ENCODE results near the gene GBE1. TPM values are rescaled to one million over a fixed set of nuclear protein-coding genes. Genes with fewer than 3 reads are reported as not detected.

The GBE1 gene
- total RNA-seq, 3 donors from 2014 or later, result 34.4 to 148 (median 49.8) TPM

- no peaks in the 10 kb centered on the region for H3K36me3 ChIP-seq
- DNase-seq (ENCODE audit: low spot score in 2 of 2), result no peak
- H3K4me1 ChIP-seq, result no peaks in the 10 kb centered on the region
- no peaks in the 10 kb centered on the region for H3K27me3 ChIP-seq
- H3K4me3 ChIP-seq, result no peak overlapping the region
- intact Hi-C loops (cut with DNase I; ENCODE audit: low total_unique reads), result no loop called here
- no peak overlapping the region for H3K27ac ChIP-seq
- TF ChIP-seq POLR2A (IDR thresholded peaks at IDR 0.05) (no peak), CTCF (IDR thresholded peaks at IDR 0.05) (no peak), POLR2AphosphoS5 (IDR thresholded peaks at IDR 0.05) (no peak)
- H3K9me3 ChIP-seq, result no peaks in the 10 kb centered on the region
Measured at GRCh38 chr3:81545572-81545971, 215.9 kb downstream of the GBE1 start.

DNA sequence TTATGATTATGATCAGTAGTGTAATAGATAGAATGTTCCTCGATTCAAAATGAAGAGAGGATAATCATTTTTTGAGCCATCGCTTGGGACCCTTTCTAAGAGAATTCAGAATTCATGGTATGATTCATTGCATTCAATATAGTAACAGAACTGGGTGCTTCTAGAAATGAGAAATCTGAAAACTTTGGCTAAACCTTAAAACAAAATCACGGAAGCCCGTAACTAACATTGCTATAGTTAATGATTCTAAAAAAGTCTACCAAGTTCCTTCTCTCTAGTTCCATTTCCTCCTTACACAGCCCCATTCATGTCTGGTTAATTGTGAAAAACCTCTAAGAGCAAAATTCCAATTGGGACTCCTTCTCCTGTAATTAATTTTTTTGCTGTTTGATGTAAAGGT is 217.1 kb downstream of the GBE1 start:
- Histone ChIP-seq H3K4me1 (no peaks in the 10 kb centered on the region), H3K27me3 (no peaks in the 10 kb centered on the region), H3K27ac (no peak overlapping the region), H3K9me3 (no peaks in the 10 kb centered on the region), H3K4me3 (no peak overlapping the region), H3K36me3 (no peaks in the 10 kb centered on the region)
- no peak for DNase-seq (ENCODE audit: low spot score in 2 of 2)
- intact Hi-C loops (cut with DNase I; ENCODE audit: low total_unique reads), result no loop called here
- TF ChIP-seq CTCF (IDR thresholded peaks at IDR 0.05) (no peak), POLR2AphosphoS5 (IDR thresholded peaks at IDR 0.05) (no peak), POLR2A (IDR thresholded peaks at IDR 0.05) (no peak)

DNA sequence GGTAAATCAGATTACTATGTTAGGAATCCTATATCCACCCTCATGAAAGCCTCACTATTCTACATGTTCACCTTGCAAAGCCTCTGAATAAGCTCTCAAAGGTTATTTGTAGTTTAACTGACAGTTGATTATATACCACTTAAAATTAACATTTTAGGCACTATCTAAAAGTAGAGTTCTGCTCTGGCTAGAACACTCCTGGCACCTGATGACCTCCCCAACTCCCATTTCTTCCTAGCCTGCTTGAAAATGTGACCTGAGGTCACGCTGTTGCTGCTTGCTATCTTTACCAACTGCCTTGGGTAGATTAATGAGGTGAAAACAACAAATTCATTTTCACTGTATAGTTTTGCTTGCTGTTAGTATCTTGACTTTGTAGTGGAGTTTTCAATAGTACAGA is 220.7 kb downstream of the GBE1 start:
- TF ChIP-seq POLR2AphosphoS5 (IDR thresholded peaks at IDR 0.05) (no peak), CTCF (IDR thresholded peaks at IDR 0.05) (no peak), POLR2A (IDR thresholded peaks at IDR 0.05) (no peak)
- intact Hi-C loops (cut with DNase I; ENCODE audit: low total_unique reads), result no loop called here

DNA sequence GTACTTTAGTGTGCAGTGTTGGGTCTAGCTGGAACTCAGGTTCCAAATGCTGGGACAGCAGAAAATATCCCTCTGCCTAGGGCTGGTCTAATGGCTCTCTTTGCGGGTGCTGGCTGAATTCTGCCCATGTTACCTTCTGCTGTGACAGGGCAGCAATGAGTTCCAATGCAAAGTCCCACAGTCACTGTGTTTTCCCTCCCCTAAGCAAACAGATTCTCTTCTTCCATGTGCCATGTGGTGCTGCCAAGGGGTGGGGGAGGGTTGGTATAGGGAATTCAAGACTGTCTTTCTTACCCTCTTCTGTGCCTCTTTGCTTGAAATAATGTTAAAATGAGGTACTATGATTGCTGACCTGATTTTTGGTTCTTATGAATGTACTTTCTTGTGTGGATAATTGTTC is 229.6 kb downstream of the GBE1 start:
- TF ChIP-seq CTCF (IDR thresholded peaks at IDR 0.05) (no peak), POLR2AphosphoS5 (IDR thresholded peaks at IDR 0.05) (no peak), POLR2A (IDR thresholded peaks at IDR 0.05) (no peak)
- Histone ChIP-seq H3K27me3 (no peaks in the 10 kb centered on the region), H3K4me3 (no peak overlapping the region), H3K36me3 (no peaks in the 10 kb centered on the region), H3K27ac (no peak overlapping the region), H3K9me3 (peaks cover 0 to 6% of the 10 kb centered on the region in 2 donors), H3K4me1 (no peaks in the 10 kb centered on the region)
- DNase-seq (ENCODE audit: low spot score in 2 of 2), result no peak
- intact Hi-C loops (cut with DNase I; ENCODE audit: low total_unique reads), result no loop called here

More for the DNA sequence above, 220.7 kb downstream of the GBE1 start:
- Histone ChIP-seq H3K27me3 (no peaks in the 10 kb centered on the region), H3K9me3 (no peaks in the 10 kb centered on the region), H3K4me3 (no peak overlapping the region), H3K36me3 (no peaks in the 10 kb centered on the region), H3K27ac (no peak overlapping the region), H3K4me1 (no peaks in the 10 kb centered on the region)
- DNase-seq (ENCODE audit: low spot score in 2 of 2), result no peak

GRCh38 chr3:81531263-81531662 is 230.2 kb downstream of the GBE1 start:
- Histone ChIP-seq H3K4me1 (no peaks in the 10 kb centered on the region), H3K9me3 (peaks cover 0 to 6% of the 10 kb centered on the region in 2 donors), H3K27me3 (no peaks in the 10 kb centered on the region), H3K27ac (no peak overlapping the region), H3K4me3 (no peak overlapping the region), H3K36me3 (no peaks in the 10 kb centered on the region)
- TF ChIP-seq CTCF (IDR thresholded peaks at IDR 0.05) (no peak), POLR2AphosphoS5 (IDR thresholded peaks at IDR 0.05) (no peak), POLR2A (IDR thresholded peaks at IDR 0.05) (no peak)
- DNase-seq (ENCODE audit: low spot score in 2 of 2), result no peak
- intact Hi-C loops (cut with DNase I; ENCODE audit: low total_unique reads), result no loop called here

Data from breast epithelium (tissue), 4 donors.